Middle frontal gyrus (tissue), 1 donor: ENCODE results near the gene ZNF577.
"Not testable (repeated sequence)": the region's sequence is repeated elsewhere in the genome, so short reads cannot be mapped to it uniquely, and the experiment has no call there.

Experiments
- DNase-seq: peaks from one replicate; pipeline ENCODE4 v3.0.0-alpha.2; 2015; ENCODE audit warnings: low spot score; ENCODE audit errors: extremely low spot score

The ZNF577 gene

GRCh38 chr19:51887522-51888498, at the start of gene ZNF577:
Gene ZNF577 (minus strand): TSS chr19:51887951. CDS start chr19:51880382, 7,569 bp downstream.
- peak; percentile 60 for DNase-seq

GRCh38 chr19:51931921-51932320, 44.2 kb upstream of the ZNF577 start:
- no peak for DNase-seq

- no peak for DNase-seq
Observed at GRCh38 chr19:51927859-51928258, 40.1 kb upstream of the ZNF577 start.

- DNase-seq, result peak; percentile 85
Observed at GRCh38 chr19:51926784-51927741, 39.3 kb upstream of the ZNF577 start, which contains the start of gene ZNF613. Gene ZNF613 (plus strand): TSS chr19:51927472. CDS start chr19:51936221, 8,749 bp downstream.

GRCh38 chr19:51926426-51926783, 38.7 kb upstream of the ZNF577 start:
- DNase-seq, result no peak

GRCh38 chr19:51921949-51922348, 34.2 kb upstream of the ZNF577 start:
- DNase-seq, result no peak

GRCh38 chr19:51919606-51920005, 31.9 kb upstream of the ZNF577 start:
- DNase-seq, result no peak

GRCh38 chr19:51916167-51916566, 28.4 kb upstream of the ZNF577 start:
- no peak for DNase-seq

- DNase-seq, result no peak
Observed at GRCh38 chr19:51915324-51915867, 27.6 kb upstream of the ZNF577 start.

GRCh38 chr19:51907981-51908380, 20.2 kb upstream of the ZNF577 start:
- DNase-seq, result not testable (repeated sequence)

- DNase-seq, result not testable (repeated sequence)
Observed at GRCh38 chr19:51906108-51906507, 18.4 kb upstream of the ZNF577 start.

- not testable (repeated sequence) for DNase-seq
Observed at GRCh38 chr19:51905639-51906038, 17.9 kb upstream of the ZNF577 start.

- DNase-seq, result no peak
Observed at GRCh38 chr19:51905206-51905605, 17.5 kb upstream of the ZNF577 start.

- peak; percentile 71 for DNase-seq
Observed at GRCh38 chr19:51904331-51905165, 16.8 kb upstream of the ZNF577 start, which contains the start of gene ZNF649. Gene ZNF649 (minus strand): TSS chr19:51905017. CDS start chr19:51900107, 4,910 bp downstream.

GRCh38 chr19:51903192-51903591, 15.4 kb upstream of the ZNF577 start:
- DNase-seq, result no peak

GRCh38 chr19:51901860-51902259, 14.1 kb upstream of the ZNF577 start:
- DNase-seq, result no peak

- no peak for DNase-seq
Observed at GRCh38 chr19:51891193-51891747, 3.5 kb upstream of the ZNF577 start.

- no peak for DNase-seq
Observed at GRCh38 chr19:51889934-51890333, 2.2 kb upstream of the ZNF577 start.

- DNase-seq, result no peak
Observed at GRCh38 chr19:51884713-51885112, 3.0 kb downstream of the ZNF577 start.

- no peak for DNase-seq
Observed at GRCh38 chr19:51882518-51882917, 5.2 kb downstream of the ZNF577 start.
